ENCODE measurements around the gene LMAN2.

DNA sequence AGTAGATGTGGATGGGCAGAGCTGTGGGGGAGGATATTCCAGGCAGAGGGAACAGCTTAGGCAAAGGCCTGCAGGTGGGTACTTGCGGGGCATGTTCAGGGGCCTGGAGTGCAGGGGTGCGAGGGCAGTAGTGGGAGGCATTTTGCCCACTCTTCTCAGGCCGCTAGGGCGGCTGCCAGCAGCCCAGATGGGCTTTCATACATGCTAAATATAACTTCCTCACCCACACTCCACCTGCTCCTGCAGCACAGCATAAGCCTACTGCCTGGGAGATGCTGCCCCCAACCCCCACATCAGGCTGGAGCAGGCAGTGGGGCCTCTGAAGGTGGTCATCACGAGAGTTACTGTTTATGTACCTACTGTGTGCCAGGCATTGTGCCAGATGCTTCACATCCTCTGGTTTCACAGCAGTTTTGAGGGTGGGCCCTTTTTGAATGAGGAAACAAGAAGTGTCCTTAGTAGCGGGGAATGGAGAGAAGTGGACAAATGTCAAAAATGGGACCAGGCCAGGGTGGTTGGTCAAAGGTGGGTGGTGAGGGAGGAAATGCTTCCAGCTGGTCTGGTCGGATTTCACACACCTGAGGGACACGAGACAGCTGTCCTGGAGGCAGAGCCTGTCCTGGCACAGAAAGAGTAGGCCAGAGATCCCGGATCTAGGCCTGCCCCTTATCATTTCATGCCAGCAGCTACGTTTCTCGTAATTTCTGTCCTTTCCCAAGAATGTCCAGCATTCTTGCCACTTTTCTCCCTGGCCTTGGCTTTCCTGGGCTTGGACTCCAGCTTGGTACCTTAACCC, 18.4 kb upstream of the LMAN2 start:
- TF ChIP-seq CTCF (conservative IDR thresholded peaks at IDR 0.05; ENCODE audit: low read length) = no peak
- TF ChIP-seq EZH2phosphoT487 (IDR thresholded peaks at IDR 0.05; ENCODE audit: borderline replicate concordance, low read depth, low read length) = no peak

Measured in OCI-LY7 (cell line).